ENCODE results near the gene HMX1. TPM values are rescaled to one million over a fixed set of nuclear protein-coding genes. Genes with fewer than 3 reads are reported as not detected.

HMX1 gene
- total RNA-seq, 1 donor from 2014 or later = not detected

GRCh38 chr4:8849266-8850073, 22.2 kb downstream of the HMX1 start:
- no peaks in the 10 kb centered on the region for H3K9me3 Mint-ChIP-seq
- no peaks in the 10 kb centered on the region for H3K36me3 Mint-ChIP-seq (ENCODE audit: low read depth)
- intact Hi-C loops (cut with micrococcal nuclease) = no loop called here
- no peak overlapping the region for H3K4me3 Mint-ChIP-seq
- H3K27ac Mint-ChIP-seq = no peak overlapping the region
- no peaks in the 10 kb centered on the region for H3K4me1 Mint-ChIP-seq
- ATAC-seq (ENCODE audit: low read depth) (no peak), DNase-seq (no peak)
- peaks cover 21% of the 10 kb centered on the region for H3K27me3 Mint-ChIP-seq
- POLR2A ChIA-PET = no interaction called here
- CTCF ChIA-PET = no interaction called here
- no peak for TF ChIP-seq CTCF (IDR thresholded peaks at IDR 0.05)

GRCh38 chr4:8848507-8849265, 23.0 kb downstream of the HMX1 start:
- ATAC-seq (ENCODE audit: low read depth) (no peak), DNase-seq (no peak)
- intact Hi-C loops (cut with micrococcal nuclease) = no loop called here
- Mint-ChIP-seq H3K4me1 (no peaks in the 10 kb centered on the region), H3K27me3 (peaks cover 20% of the 10 kb centered on the region), H3K27ac (no peak overlapping the region), H3K4me3 (no peak overlapping the region), H3K9me3 (no peaks in the 10 kb centered on the region), H3K36me3 (ENCODE audit: low read depth) (no peaks in the 10 kb centered on the region)
- no peak for TF ChIP-seq CTCF (IDR thresholded peaks at IDR 0.05)
- CTCF ChIA-PET = no interaction called here
- POLR2A ChIA-PET = no interaction called here

- intact Hi-C loops (cut with micrococcal nuclease) = no loop called here
Measured at GRCh38 chr4:8847764-8848163, 23.9 kb downstream of the HMX1 start.

GRCh38 chr4:8847331-8847730, 24.3 kb downstream of the HMX1 start:
- DNase-seq = no peak

More at GRCh38 chr4:8847764-8848163, 23.9 kb downstream of the HMX1 start:
- peaks cover 12% of the 10 kb centered on the region for H3K27me3 Mint-ChIP-seq
- H3K36me3 Mint-ChIP-seq (ENCODE audit: low read depth) = no peaks in the 10 kb centered on the region
- H3K27ac Mint-ChIP-seq = no peak overlapping the region
- no peak for TF ChIP-seq CTCF (IDR thresholded peaks at IDR 0.05)
- ATAC-seq (ENCODE audit: low read depth) (no peak), DNase-seq (no peak)
- ChIA-PET POLR2A (no interaction called here), CTCF (no interaction called here)
- peaks cover 5% of the 10 kb centered on the region for H3K9me3 Mint-ChIP-seq
- H3K4me3 Mint-ChIP-seq = no peak overlapping the region
- H3K4me1 Mint-ChIP-seq = no peaks in the 10 kb centered on the region

More at GRCh38 chr4:8847331-8847730, 24.3 kb downstream of the HMX1 start:
- no peak for ATAC-seq (ENCODE audit: low read depth)
- Mint-ChIP-seq H3K4me3 (no peak overlapping the region), H3K9me3 (peaks cover 5% of the 10 kb centered on the region), H3K36me3 (ENCODE audit: low read depth) (no peaks in the 10 kb centered on the region), H3K27ac (no peak overlapping the region), H3K4me1 (no peaks in the 10 kb centered on the region), H3K27me3 (peaks cover 10% of the 10 kb centered on the region)
- ChIA-PET POLR2A (no interaction called here), CTCF (no interaction called here)
- intact Hi-C loops (cut with micrococcal nuclease) = no loop called here
- no peak for TF ChIP-seq CTCF (IDR thresholded peaks at IDR 0.05)

Data from activated B cell treated with CpG ODN at 0.5 μM for 24 hours (primary cell).